SK-N-SH (cell line): ENCODE measurements around the gene RND3. TPM values are rescaled to one million over a fixed set of nuclear protein-coding genes. Genes with fewer than 3 reads are reported as not detected.

Experiments
- CTCF ChIA-PET: fragments of 300-600, 350-600 bp; formaldehyde crosslinking; extraction: SDS; loops from one replicate; lab custom pipeline; 2021; lab: Yijun Ruan, JAX
- POLR2A ChIA-PET: fragments of 350-600 bp; sonication (Branson Sonifier 250); formaldehyde crosslinking; extraction: SDS; loops from one replicate; lab custom pipeline; 2020; ENCODE audit warnings: antibody characterized with exemption, inconsistent platforms; lab: Yijun Ruan, JAX
- DNase-seq: peaks from one replicate; pipeline ENCODE4 v3.0.0; 2012
- H2AFZ ChIP-seq: fragments of 200-600 bp; sonication (generic); 2 replicates; pipeline ENCODE4 v1.8.1; 2016; ENCODE audit warnings: antibody characterized with exemption, mild to moderate bottlenecking, low read depth
- H3F3A ChIP-seq: fragments of 200-600 bp; sonication (generic); replicated peaks from 2 replicates; pipeline ENCODE3; 2016; ENCODE audit warnings: antibody characterized with exemption, mild to moderate bottlenecking; ENCODE audit not compliant: insufficient read depth
- H3K27ac ChIP-seq, 2 experiments: fragments of 200-500 bp in 1 of 2; fragments of 200-600 bp in 1 of 2; sonication (Bioruptor generic) in 1 of 2; sonication (generic), shearing (Covaris generic) in 1 of 2; 2 replicates each; pipeline versions ENCODE4 v1.5.1 to v1.6.1; 2014 to 2016; ENCODE audit warnings: low read depth in 2 of 2, inconsistent platforms in 1 of 2, low read length in 1 of 2, mild to moderate bottlenecking in 1 of 2, mixed read lengths in 1 of 2
- H3K27me3 ChIP-seq: fragments of 200-600 bp; sonication (generic), shearing (Covaris generic); 2 replicates; pipeline ENCODE4 v1.6.1; 2016; ENCODE audit warnings: mixed run types; ENCODE audit not compliant: insufficient read depth
- H3K36me3 ChIP-seq, 2 experiments: fragments of 200-500 bp in 1 of 2; fragments of 200-600 bp in 1 of 2; sonication (Bioruptor generic) in 1 of 2; sonication (generic) in 1 of 2; replicated peaks in 1 of 2; 2 replicates each; pipeline versions ENCODE3 to v1.5.1; 2014 to 2016; ENCODE audit warnings: low read length in 1 of 2, mild to moderate bottlenecking in 1 of 2; ENCODE audit not compliant: insufficient read depth in 2 of 2, control insufficient read depth in 1 of 2
- H3K4me1 ChIP-seq, 2 experiments: fragments of 200-500 bp in 1 of 2; fragments of 200-600 bp in 1 of 2; sonication (Bioruptor generic) in 1 of 2; sonication (generic), shearing (Covaris generic) in 1 of 2; 2 replicates each; pipeline versions ENCODE4 v1.5.1 to v1.6.1; 2014 to 2016; ENCODE audit warnings: low read depth in 1 of 2, low read length in 1 of 2, mixed run types in 1 of 2; ENCODE audit not compliant: insufficient read depth in 2 of 2, control insufficient read depth in 1 of 2
- H3K4me2 ChIP-seq: fragments of 200-600 bp; sonication (generic), shearing (Covaris generic); 2 replicates; pipeline ENCODE4 v1.6.1; 2017; ENCODE audit warnings: mixed run types
- H3K4me3 ChIP-seq, 2 experiments: fragments of 200-500 bp in 1 of 2; fragments of 200-600 bp in 1 of 2; sonication (Bioruptor generic) in 1 of 2; sonication (generic), shearing (Covaris generic) in 1 of 2; 2 replicates each; pipeline versions ENCODE4 v1.5.1 to v1.8.1; 2014 to 2016; ENCODE audit warnings: low read depth in 2 of 2, inconsistent platforms in 1 of 2, low read length in 1 of 2, mild to moderate bottlenecking in 1 of 2, mixed read lengths in 1 of 2, moderate library complexity in 1 of 2
- H3K79me2 ChIP-seq: fragments of 200-600 bp; sonication (generic); 2 replicates; pipeline ENCODE4 v1.8.1; 2017; ENCODE audit warnings: mild to moderate bottlenecking; ENCODE audit not compliant: insufficient read depth
- H3K9ac ChIP-seq: fragments of 200-600 bp; sonication (generic); 2 replicates; pipeline ENCODE4 v1.6.1; 2017; ENCODE audit warnings: mixed run types
- H3K9me2 ChIP-seq: fragments of 200-600 bp; sonication (generic); 2 replicates; pipeline ENCODE4 v1.6.1; 2017; ENCODE audit warnings: mixed run types
- H3K9me3 ChIP-seq: fragments of 200-600 bp; sonication (generic); 2 replicates; pipeline ENCODE4 v1.6.1; 2017; ENCODE audit warnings: mixed run types, mild to moderate bottlenecking, moderate library complexity
- H4K20me1 ChIP-seq: fragments of 200-600 bp; sonication (generic); 2 replicates; pipeline ENCODE4 v1.6.1; 2017; ENCODE audit warnings: mild to moderate bottlenecking, mixed run types; ENCODE audit not compliant: insufficient read depth
- CHD2 ChIP-seq: fragments of 150-350 bp; IDR thresholded peaks from 2 replicates; pipeline ENCODE4 v1.6.1; 2018; ENCODE audit warnings: low read length; ENCODE audit not compliant: partially characterized antibody
- CTCF ChIP-seq: fragments of 200-600 bp; sonication (generic); IDR thresholded peaks from 2 replicates; pipeline ENCODE4 v1.6.1; 2017; ENCODE audit warnings: antibody characterized with exemption, mild to moderate bottlenecking, moderate library complexity
- ELF1 ChIP-seq: IDR thresholded peaks from 2 replicates; pipeline ENCODE4 v1.4.0; 2012
- FOXM1 ChIP-seq: IDR thresholded peaks from 2 replicates; pipeline ENCODE4 v1.4.0; 2012; ENCODE audit warnings: low read depth, mild to moderate bottlenecking
- GABPA ChIP-seq: IDR thresholded peaks from 2 replicates; pipeline ENCODE4 v1.4.0; 2012; ENCODE audit warnings: low read depth, mild to moderate bottlenecking
- IRF3 ChIP-seq: fragments of 150-350 bp; IDR thresholded peaks from 2 replicates; pipeline ENCODE4 v1.6.1; 2016; ENCODE audit warnings: mild to moderate bottlenecking, low read depth, low read length
- MAX ChIP-seq: IDR thresholded peaks from 2 replicates; pipeline ENCODE4 v1.4.0; 2012; ENCODE audit warnings: low read depth
- NFIC ChIP-seq: IDR thresholded peaks from 2 replicates; pipeline ENCODE4 v1.4.0; 2012; ENCODE audit warnings: borderline replicate concordance
- NRF1 ChIP-seq: IDR thresholded peaks from 2 replicates; pipeline ENCODE4 v1.6.1; 2012; ENCODE audit warnings: low read depth, mild to moderate bottlenecking, low read length
- REST ChIP-seq: IDR thresholded peaks from 2 replicates; pipeline ENCODE4 v1.6.1; 2012; ENCODE audit warnings: mild to moderate bottlenecking, low read depth, low read length, moderate library complexity
- RFX5 ChIP-seq: IDR thresholded peaks from 2 replicates; pipeline ENCODE4 v1.6.1; 2012; ENCODE audit warnings: mild to moderate bottlenecking, improper control_type of control experiment, low read length
- USF2 ChIP-seq: fragments of 150-350 bp; IDR thresholded peaks from 2 replicates; pipeline ENCODE4 v1.6.1; 2017; ENCODE audit warnings: antibody characterized with exemption, low read length, low read depth, borderline replicate concordance
- polyA plus RNA-seq, 3 experiments: library from polyadenylated mRNA; depleted of rRNA; stranded (reverse); fragments of >200 nt; gene quantifications; 2 replicates each; pipeline ENCODE4 v1.2.3, GENCODE V29; 2012

Gene RND3
- polyA plus RNA-seq, 1 of the 3 experiments (the other 2 are of a cell fraction), result 49.7 TPM

- H3K27me3 ChIP-seq, result no peaks in the 10 kb centered on the region
- H3K4me3 ChIP-seq, result no peak overlapping the region
- no peak for DNase-seq
- H3K9me2 ChIP-seq, result no peaks in the 10 kb centered on the region
- no peak overlapping the region for H3K4me2 ChIP-seq
- no peaks in the 10 kb centered on the region; a peak in 1 of 4 replicates for H3K4me1 ChIP-seq
- no peaks in the 10 kb centered on the region for H3F3A ChIP-seq
- no peak overlapping the region for H3K9ac ChIP-seq
- H3K36me3 ChIP-seq, result no peaks in the 10 kb centered on the region
- no peak for TF ChIP-seq MAX
- no peak for TF ChIP-seq NRF1
- TF ChIP-seq USF2, result no peak
- TF ChIP-seq GABPA, result no peak
- TF ChIP-seq REST, result no peak
- TF ChIP-seq CTCF, result no peak
- no peak for TF ChIP-seq CHD2
- TF ChIP-seq RFX5, result no peak
- no peak for TF ChIP-seq FOXM1
- TF ChIP-seq ELF1, result no peak
- TF ChIP-seq NFIC, result no peak
- TF ChIP-seq IRF3, result no peak
- H2AFZ ChIP-seq, result no peak overlapping the region
- H3K9me3 ChIP-seq, result no peaks in the 10 kb centered on the region
- CTCF ChIA-PET, result interaction anchor here (0.7 kb wide), 1 partner anchor 361 kb away, joined by 3 read pairs; no protein-coding TSS in a partner anchor
- H3K79me2 ChIP-seq, result no peaks in the 10 kb centered on the region
- H3K27ac ChIP-seq, result no peak overlapping the region
- POLR2A ChIA-PET, result interaction anchor here (0.6 kb wide), 1 partner anchor 900 kb away, joined by 4 read pairs; no protein-coding TSS in a partner anchor
- H4K20me1 ChIP-seq, result no peaks in the 10 kb centered on the region
These were observed 17.7 kb upstream of the RND3 start for GRCh38 chr2:150505178-150505577.
